Putamen (tissue), 1 donor: Measurements from ENCODE around the gene NOM1.

ENCODE experiments used
- DNase-seq: peaks from one replicate; pipeline ENCODE4 v3.0.0-alpha.2; 2016; ENCODE audit warnings: low spot score

NOM1 gene

GRCh38 chr7:157016352-157017041, 67.0 kb downstream of the NOM1 start:
- no peak for DNase-seq

GRCh38 chr7:157017149-157017548, 67.6 kb downstream of the NOM1 start:
- DNase-seq = no peak

- no peak for DNase-seq
Observed at GRCh38 chr7:157017603-157018327, 68.3 kb downstream of the NOM1 start.

- DNase-seq = no peak
Observed at GRCh38 chr7:157018328-157018996, 69.0 kb downstream of the NOM1 start.

- no peak for DNase-seq
Observed at GRCh38 chr7:157018997-157019608, 69.6 kb downstream of the NOM1 start.

- no peak for DNase-seq
Observed at GRCh38 chr7:157019718-157020451, 70.4 kb downstream of the NOM1 start.

GRCh38 chr7:157020514-157021070, 71.1 kb downstream of the NOM1 start:
- DNase-seq = no peak

GRCh38 chr7:157021071-157021870, 71.8 kb downstream of the NOM1 start:
- no peak for DNase-seq

- no peak for DNase-seq
Observed at GRCh38 chr7:157021871-157022680, 72.6 kb downstream of the NOM1 start.
